MM.1S (cell line): ENCODE measurements around the gene CLPTM1L.

Experiments
- EZH2 ChIP-seq: fragments of 300-600 bp; sonication (generic); optimal IDR thresholded peaks from 2 replicates; pipeline ENCODE3; 2017; ENCODE audit warnings: low read depth, mild to moderate bottlenecking, antibody characterized with exemption, low read length, mixed read lengths
- TF ChIP-seq, protein P1 (sequence below): fragments of 300-600 bp; sonication (generic); IDR thresholded peaks from 2 replicates; pipeline ENCODE4 v1.5.1; 2016; ENCODE audit warnings: antibody characterized with exemption, low read length, mixed read lengths

DNA sequence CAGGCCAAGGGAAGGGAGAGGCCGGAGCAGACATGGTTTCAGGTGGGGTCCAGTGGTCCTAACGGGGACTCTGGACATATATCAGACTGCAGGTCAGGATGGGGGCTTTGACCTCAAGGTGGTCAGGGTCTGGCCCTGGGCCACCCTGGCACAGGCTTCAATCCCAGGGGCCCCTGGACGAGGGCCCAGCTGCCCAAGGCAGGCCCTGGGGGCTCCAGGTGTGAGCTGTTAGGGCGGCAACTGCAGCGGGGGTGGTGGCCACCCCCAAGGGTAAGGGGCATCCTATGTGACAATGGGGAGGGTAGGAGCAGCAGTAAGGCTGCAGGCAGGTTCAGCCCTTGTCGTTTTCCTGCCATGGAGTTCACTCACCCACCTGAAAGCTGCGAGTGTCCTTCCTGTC, 45.4 kb upstream of the CLPTM1L start:
- TF ChIP-seq, protein P1, sequence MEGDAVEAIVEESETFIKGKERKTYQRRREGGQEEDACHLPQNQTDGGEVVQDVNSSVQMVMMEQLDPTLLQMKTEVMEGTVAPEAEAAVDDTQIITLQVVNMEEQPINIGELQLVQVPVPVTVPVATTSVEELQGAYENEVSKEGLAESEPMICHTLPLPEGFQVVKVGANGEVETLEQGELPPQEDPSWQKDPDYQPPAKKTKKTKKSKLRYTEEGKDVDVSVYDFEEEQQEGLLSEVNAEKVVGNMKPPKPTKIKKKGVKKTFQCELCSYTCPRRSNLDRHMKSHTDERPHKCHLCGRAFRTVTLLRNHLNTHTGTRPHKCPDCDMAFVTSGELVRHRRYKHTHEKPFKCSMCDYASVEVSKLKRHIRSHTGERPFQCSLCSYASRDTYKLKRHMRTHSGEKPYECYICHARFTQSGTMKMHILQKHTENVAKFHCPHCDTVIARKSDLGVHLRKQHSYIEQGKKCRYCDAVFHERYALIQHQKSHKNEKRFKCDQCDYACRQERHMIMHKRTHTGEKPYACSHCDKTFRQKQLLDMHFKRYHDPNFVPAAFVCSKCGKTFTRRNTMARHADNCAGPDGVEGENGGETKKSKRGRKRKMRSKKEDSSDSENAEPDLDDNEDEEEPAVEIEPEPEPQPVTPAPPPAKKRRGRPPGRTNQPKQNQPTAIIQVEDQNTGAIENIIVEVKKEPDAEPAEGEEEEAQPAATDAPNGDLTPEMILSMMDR: no peak
- TF ChIP-seq EZH2: no peak
